Skeletal muscle tissue (tissue), 4 donors: ENCODE measurements around the gene RPS2. TPM values are rescaled to one million over a fixed set of nuclear protein-coding genes. Genes with fewer than 3 reads are reported as not detected.

ENCODE experiments used
- H3K27ac ChIP-seq: one replicate; pipeline ENCODE4 v1.7.0; 2013; ENCODE audit warnings: mild to moderate bottlenecking, low read depth, low read length, inconsistent platforms
- H3K27me3 ChIP-seq, 3 donors: one replicate each; pipeline ENCODE4 v1.7.0; 2013; ENCODE audit warnings: low read length in 3 of 3; ENCODE audit not compliant: control insufficient read depth in 3 of 3, insufficient read depth in 3 of 3
- H3K36me3 ChIP-seq, 3 donors: one replicate each; pipeline ENCODE4 v1.7.0; 2013; ENCODE audit warnings: low read length in 3 of 3; ENCODE audit not compliant: control insufficient read depth in 3 of 3, insufficient read depth in 3 of 3
- H3K4me1 ChIP-seq, 3 donors: one replicate each; pipeline ENCODE4 v1.7.0; 2013; ENCODE audit warnings: low read length in 3 of 3, mild to moderate bottlenecking in 3 of 3; ENCODE audit not compliant: control insufficient read depth in 3 of 3, insufficient read depth in 3 of 3
- H3K4me3 ChIP-seq, 3 donors: one replicate each; pipeline ENCODE4 v1.7.0; 2013; ENCODE audit warnings: low read length in 3 of 3
- H3K9ac ChIP-seq, 3 donors: one replicate each; pipeline ENCODE4 v1.7.0; 2013; ENCODE audit warnings: low read length in 3 of 3, mild to moderate bottlenecking in 3 of 3, moderate library complexity in 2 of 3, low read depth in 1 of 3
- H3K9me3 ChIP-seq, 3 donors: one replicate each; pipeline ENCODE4 v1.7.0; 2013; ENCODE audit warnings: low read length in 3 of 3; ENCODE audit not compliant: control insufficient read depth in 3 of 3
- total RNA-seq: library from RNA; depleted of rRNA; stranded (reverse); fragments of >200 nt; gene quantifications from one replicate; pipeline ENCODE4 v1.2.3, GENCODE V29; 2014
- donor health status: Osteomylitis.

RPS2 gene
- total RNA-seq, 1 donor from 2014 or later: 3,178 TPM

GRCh38 chr16:1976951-1977874, 12.6 kb upstream of the RPS2 start:
- Histone ChIP-seq H3K9ac (no peak overlapping the region), H3K36me3 (peaks cover 39 to 46% (median 45%) of the 10 kb centered on the region in 3 donors), H3K27me3 (peaks cover 5 to 22% (median 20%) of the 10 kb centered on the region in 3 donors), H3K4me1 (peaks cover 17 to 40% (median 30%) of the 10 kb centered on the region in 3 donors), H3K4me3 (no peak overlapping the region), H3K9me3 (no peaks in the 10 kb centered on the region), H3K27ac (no peak overlapping the region)

DNA sequence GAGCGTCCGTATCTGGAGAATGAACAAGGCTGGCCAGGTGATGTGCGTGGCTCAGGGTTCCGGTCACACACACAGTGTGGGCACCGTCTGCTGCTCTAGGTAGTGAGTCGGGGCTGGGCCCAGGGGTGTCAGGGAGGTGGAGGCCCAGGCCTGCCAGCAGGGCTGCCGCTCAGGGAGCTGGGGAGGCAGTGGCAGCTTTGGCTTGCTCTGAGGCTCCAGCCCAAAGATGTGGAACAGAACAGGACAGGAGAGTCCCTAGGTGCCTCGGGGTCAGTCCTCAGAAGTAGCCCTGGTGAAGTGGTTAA, 11.5 kb upstream of the RPS2 start:
- Histone ChIP-seq H3K9me3 (no peaks in the 10 kb centered on the region), H3K9ac (no peak overlapping the region), H3K4me3 (no peak overlapping the region), H3K4me1 (peaks cover 14 to 34% (median 27%) of the 10 kb centered on the region in 3 donors), H3K27ac (no peak overlapping the region), H3K36me3 (peaks cover 39 to 46% (median 45%) of the 10 kb centered on the region in 3 donors), H3K27me3 (peaks cover 5 to 20% (median 20%) of the 10 kb centered on the region in 3 donors)

DNA sequence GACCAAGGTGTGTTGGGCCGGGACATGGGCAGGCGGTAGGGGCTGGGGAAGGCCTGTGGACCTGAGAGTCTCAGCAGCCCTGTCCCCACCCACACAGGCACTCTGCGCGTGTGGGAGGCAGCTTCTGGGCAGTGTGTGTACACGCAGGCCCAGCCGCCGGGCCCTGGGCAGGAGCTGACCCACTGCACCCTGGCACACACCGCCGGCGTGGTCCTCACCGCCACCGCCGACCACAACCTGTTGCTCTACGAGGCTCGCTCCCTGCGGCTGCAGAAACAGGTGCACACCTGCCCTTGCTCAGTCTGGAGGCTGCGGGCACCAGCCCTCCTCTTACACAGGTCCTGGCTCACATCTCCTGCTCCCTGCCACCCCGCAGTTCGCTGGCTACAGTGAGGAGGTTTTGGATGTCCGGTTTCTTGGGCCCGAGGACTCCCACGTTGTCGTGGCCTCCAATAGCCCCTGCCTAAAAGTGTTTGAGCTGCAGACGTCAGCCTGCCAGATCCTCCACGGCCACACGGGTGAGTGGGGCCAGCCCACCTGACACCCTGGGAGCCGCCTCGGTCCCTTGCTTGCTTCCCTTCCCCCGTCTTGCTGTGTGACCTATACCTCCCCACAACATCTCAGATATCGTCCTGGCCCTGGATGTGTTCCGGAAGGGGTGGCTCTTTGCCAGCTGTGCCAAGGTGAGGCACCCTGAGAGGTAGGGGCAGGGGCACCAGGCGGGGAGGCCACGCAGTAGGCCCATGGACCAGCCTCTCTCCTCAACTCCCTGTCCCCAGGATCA, 11.0 kb upstream of the RPS2 start:
- Histone ChIP-seq H3K27me3 (peaks cover 3 to 20% (median 16%) of the 10 kb centered on the region in 3 donors), H3K4me1 (peaks cover 19 to 33% (median 29%) of the 10 kb centered on the region in 3 donors), H3K27ac (no peak overlapping the region), H3K9me3 (no peaks in the 10 kb centered on the region), H3K36me3 (peaks cover 39 to 46% (median 45%) of the 10 kb centered on the region in 3 donors), H3K4me3 (no peak overlapping the region), H3K9ac (no peak overlapping the region)

DNA sequence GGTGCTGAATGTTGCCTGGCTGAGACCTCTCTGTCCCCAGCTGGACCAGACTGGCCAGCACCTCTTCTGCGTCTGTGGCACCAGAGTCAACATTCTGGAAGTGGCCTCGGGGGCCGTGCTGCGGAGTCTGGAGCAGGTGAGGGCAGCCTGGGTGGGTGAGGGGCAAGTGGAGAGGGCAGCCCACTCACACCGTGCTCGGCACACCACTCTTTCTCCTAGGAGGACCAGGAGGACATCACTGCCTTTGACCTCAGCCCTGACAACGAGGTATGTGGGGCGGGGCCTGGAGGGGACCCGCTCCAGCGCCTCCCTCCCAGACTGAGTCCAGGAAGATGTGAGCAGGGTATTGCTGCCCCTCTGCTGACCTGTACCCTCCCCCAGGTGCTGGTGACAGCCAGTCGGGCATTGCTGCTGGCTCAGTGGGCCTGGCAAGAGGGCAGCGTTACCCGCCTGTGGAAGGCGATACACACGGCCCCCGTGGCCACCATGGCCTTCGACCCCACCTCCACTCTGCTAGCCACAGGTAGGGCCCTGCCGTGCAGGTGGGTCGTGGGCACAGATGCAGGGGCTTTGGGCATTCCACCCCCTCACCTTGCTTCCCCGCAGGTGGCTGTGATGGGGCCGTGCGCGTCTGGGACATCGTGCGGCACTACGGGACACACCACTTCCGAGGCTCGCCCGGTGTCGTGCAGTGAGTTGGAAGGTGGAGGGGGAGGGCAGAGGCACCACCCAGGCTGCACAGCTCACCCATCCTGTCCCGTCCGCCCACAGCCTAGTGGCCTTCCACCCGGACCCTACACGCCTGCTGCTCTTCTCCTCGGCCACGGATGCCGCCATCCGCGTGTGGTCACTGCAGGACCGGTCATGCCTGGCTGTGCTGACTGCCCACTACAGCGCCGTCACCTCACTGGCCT, 9.8 kb upstream of the RPS2 start:
- no peaks in the 10 kb centered on the region for H3K9me3 ChIP-seq
- no peak overlapping the region for H3K27ac ChIP-seq
- H3K27me3 ChIP-seq: peaks cover 0 to 16% (median 8%) of the 10 kb centered on the region in 3 donors
- peaks cover 39 to 46% (median 45%) of the 10 kb centered on the region in 3 donors for H3K36me3 ChIP-seq
- H3K4me3 ChIP-seq: no peak overlapping the region
- H3K9ac ChIP-seq: no peak overlapping the region
- peaks cover 14 to 26% (median 20%) of the 10 kb centered on the region in 3 donors for H3K4me1 ChIP-seq

- Histone ChIP-seq H3K9me3 (no peaks in the 10 kb centered on the region), H3K27me3 (peaks cover 0 to 13% (median 6%) of the 10 kb centered on the region in 3 donors), H3K36me3 (peaks cover 39 to 44% (median 43%) of the 10 kb centered on the region in 3 donors), H3K4me1 (peaks cover 14 to 26% (median 20%) of the 10 kb centered on the region in 3 donors), H3K4me3 (no peak overlapping the region), H3K9ac (no peak overlapping the region), H3K27ac (no peak overlapping the region)
Measured at GRCh38 chr16:1973461-1974156, 9.0 kb upstream of the RPS2 start.

- H3K4me1 ChIP-seq: peaks cover 14 to 26% (median 20%) of the 10 kb centered on the region in 3 donors
- peak overlapping the region; percentile 90 to 95 (median 91) for H3K9ac ChIP-seq
- H3K27me3 ChIP-seq: peaks cover 0 to 10% (median 6%) of the 10 kb centered on the region in 3 donors
- H3K36me3 ChIP-seq: peaks cover 31 to 35% (median 34%) of the 10 kb centered on the region in 3 donors
- no peak overlapping the region for H3K27ac ChIP-seq
- H3K4me3 ChIP-seq: peak overlapping the region; percentile 87 to 93 (median 93)
- no peaks in the 10 kb centered on the region for H3K9me3 ChIP-seq
Measured at GRCh38 chr16:1972490-1972877, 7.9 kb upstream of the RPS2 start.

- Histone ChIP-seq H3K27ac (peak within 1 kb of the TSS; percentile 90), H3K9me3 (no peaks in the 10 kb centered on the region), H3K4me3 (peak within 1 kb of the TSS; percentile 87 to 93 (median 93)), H3K36me3 (peaks cover 27 to 30% (median 29%) of the 10 kb centered on the region in 3 donors), H3K9ac (peak within 1 kb of the TSS; percentile 91 to 96 (median 95)), H3K4me1 (peaks cover 14 to 28% (median 20%) of the 10 kb centered on the region in 3 donors), H3K27me3 (peaks cover 0 to 9% (median 6%) of the 10 kb centered on the region in 3 donors)
Measured at GRCh38 chr16:1971796-1972489, 7.3 kb upstream of the RPS2 start, which contains the start of gene TBL3. Gene TBL3, plus strand, starts transcription at chr16:1972053. Its CDS starts 112 bp downstream, at chr16:1972165.

DNA sequence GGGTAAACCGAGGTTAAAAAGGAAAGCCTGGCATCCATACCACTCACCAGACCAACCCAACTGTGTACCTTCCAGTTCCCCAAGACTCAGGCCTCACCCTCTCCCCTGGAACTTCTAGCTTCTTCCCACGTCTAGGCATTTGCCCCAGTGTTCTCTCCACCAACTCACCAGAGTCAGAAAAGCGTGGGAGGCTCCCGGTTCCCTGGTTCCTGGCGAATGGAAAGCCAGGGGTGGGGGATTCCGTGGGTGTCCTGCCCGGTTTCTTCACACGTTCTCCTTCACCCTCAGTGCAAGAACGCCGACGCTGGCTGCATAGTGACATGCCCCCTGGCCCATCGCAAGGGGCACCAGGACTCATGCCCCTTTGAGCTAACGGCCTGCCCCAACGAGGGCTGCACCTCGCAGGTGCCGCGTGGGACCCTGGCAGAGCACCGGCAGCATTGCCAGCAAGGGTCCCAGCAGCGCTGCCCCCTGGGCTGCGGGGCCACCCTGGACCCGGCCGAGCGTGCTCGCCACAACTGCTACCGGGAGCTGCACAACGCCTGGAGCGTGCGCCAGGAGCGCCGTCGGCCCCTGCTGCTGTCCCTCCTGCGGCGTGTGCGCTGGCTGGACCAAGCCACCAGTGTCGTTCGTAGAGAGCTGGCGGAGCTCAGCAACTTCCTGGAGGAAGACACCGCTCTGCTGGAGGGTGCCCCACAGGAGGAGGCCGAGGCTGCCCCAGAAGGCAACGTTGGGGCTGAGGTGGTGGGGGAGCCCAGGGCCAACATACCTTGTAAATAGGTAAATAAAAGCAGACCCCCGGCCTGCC, 3.7 kb upstream of the RPS2 start:
- H3K36me3 ChIP-seq: peaks cover 0 to 9% (median 7%) of the 10 kb centered on the region in 3 donors
- H3K9ac ChIP-seq: no peak overlapping the region
- no peak overlapping the region for H3K4me3 ChIP-seq
- no peaks in the 10 kb centered on the region for H3K9me3 ChIP-seq
- H3K27ac ChIP-seq: no peak overlapping the region
- no peaks in the 10 kb centered on the region for H3K27me3 ChIP-seq
- peaks cover 29 to 48% (median 33%) of the 10 kb centered on the region in 3 donors for H3K4me1 ChIP-seq
